Ishikawa (cell line): ENCODE data around the gene RHBDD1.

Experiments used
- CEBPB ChIP-seq: IDR thresholded peaks from 2 replicates; pipeline ENCODE4 v1.6.1; 2012
- EP300 ChIP-seq: IDR thresholded peaks from 2 replicates; pipeline ENCODE4 v1.6.1; 2012; ENCODE audit warnings: borderline replicate concordance
- NFIC ChIP-seq: IDR thresholded peaks from 2 replicates; pipeline ENCODE4 v1.6.1; 2012
- RAD21 ChIP-seq: IDR thresholded peaks from 2 replicates; pipeline ENCODE4 v1.6.1; 2012; ENCODE audit warnings: low read depth
- TAF1 ChIP-seq: IDR thresholded peaks from 2 replicates; pipeline ENCODE4 v1.6.1; 2012; ENCODE audit warnings: low read depth, mild to moderate bottlenecking
- TCF12 ChIP-seq: IDR thresholded peaks from 2 replicates; pipeline ENCODE4 v1.6.1; 2012; ENCODE audit warnings: low read depth
- TEAD4 ChIP-seq: IDR thresholded peaks from 2 replicates; pipeline ENCODE4 v1.6.1; 2012
- YY1 ChIP-seq: IDR thresholded peaks from 2 replicates; pipeline ENCODE4 v1.6.1; 2012; ENCODE audit warnings: low read depth
- ZBTB7A ChIP-seq: IDR thresholded peaks from 2 replicates; pipeline ENCODE4 v1.6.1; 2012; ENCODE audit warnings: low read depth
- TF ChIP-seq, protein P1 (sequence below): IDR thresholded peaks from 2 replicates; pipeline ENCODE4 v1.6.1; 2012; ENCODE audit warnings: low read depth, mild to moderate bottlenecking

DNA sequence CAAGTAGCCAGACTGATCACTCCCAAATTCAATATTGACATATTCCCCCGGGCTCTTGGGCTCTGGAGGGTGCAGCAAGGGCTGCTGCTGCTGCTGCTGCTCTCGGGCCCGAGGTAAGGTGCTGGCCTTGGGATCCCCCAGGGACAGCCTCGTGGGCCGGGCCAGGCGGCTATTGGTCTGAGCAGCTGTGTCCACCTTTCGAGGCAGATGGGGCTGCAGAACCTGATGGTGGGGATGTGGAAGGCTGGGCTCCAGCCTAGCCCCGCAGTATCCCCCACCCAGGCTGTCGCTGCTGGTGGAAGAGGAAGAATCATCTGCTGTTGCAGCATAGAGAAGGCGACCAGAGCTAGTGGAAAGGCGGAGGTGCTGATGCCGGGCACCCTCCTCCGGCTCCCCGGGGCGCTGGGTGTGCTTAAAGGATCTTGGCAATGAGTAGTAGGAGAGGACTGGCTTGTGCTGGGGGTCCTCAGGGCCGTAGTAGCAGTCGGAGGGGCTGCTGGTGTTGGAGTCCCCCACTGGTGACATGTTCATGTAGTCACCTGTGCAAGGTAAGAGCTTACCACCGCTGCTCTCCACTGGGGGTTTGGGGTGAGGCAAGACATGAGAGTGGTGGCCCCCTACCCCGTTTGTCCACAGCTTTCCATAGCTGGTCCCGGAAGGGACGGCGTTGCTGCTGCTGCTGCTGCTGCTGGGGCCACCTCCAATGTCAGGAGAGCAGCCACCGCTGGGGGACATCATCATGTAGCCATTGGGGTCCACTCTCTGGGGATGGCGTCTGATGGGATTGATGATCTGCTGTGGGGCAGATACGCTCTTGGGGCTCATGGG is 39.6 kb upstream of the RHBDD1 start:
- TF ChIP-seq CEBPB, result no peak
- TF ChIP-seq YY1, result no peak
- no peak for TF ChIP-seq TAF1
- no peak for TF ChIP-seq TEAD4
- no peak for TF ChIP-seq NFIC
- no peak for TF ChIP-seq EP300
- TF ChIP-seq TCF12, result no peak
- TF ChIP-seq, protein P1, sequence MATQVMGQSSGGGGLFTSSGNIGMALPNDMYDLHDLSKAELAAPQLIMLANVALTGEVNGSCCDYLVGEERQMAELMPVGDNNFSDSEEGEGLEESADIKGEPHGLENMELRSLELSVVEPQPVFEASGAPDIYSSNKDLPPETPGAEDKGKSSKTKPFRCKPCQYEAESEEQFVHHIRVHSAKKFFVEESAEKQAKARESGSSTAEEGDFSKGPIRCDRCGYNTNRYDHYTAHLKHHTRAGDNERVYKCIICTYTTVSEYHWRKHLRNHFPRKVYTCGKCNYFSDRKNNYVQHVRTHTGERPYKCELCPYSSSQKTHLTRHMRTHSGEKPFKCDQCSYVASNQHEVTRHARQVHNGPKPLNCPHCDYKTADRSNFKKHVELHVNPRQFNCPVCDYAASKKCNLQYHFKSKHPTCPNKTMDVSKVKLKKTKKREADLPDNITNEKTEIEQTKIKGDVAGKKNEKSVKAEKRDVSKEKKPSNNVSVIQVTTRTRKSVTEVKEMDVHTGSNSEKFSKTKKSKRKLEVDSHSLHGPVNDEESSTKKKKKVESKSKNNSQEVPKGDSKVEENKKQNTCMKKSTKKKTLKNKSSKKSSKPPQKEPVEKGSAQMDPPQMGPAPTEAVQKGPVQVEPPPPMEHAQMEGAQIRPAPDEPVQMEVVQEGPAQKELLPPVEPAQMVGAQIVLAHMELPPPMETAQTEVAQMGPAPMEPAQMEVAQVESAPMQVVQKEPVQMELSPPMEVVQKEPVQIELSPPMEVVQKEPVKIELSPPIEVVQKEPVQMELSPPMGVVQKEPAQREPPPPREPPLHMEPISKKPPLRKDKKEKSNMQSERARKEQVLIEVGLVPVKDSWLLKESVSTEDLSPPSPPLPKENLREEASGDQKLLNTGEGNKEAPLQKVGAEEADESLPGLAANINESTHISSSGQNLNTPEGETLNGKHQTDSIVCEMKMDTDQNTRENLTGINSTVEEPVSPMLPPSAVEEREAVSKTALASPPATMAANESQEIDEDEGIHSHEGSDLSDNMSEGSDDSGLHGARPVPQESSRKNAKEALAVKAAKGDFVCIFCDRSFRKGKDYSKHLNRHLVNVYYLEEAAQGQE, result no peak
- TF ChIP-seq ZBTB7A, result no peak
- TF ChIP-seq RAD21, result no peak
